AG09319 (cell line): ENCODE measurements around the gene DRICH1.
"Not testable (repeated sequence)": the region's sequence is repeated elsewhere in the genome, so short reads cannot be mapped to it uniquely, and the experiment has no call there.

Experiments
- DNase-seq: peaks from one replicate; pipeline ENCODE4 v3.0.0-alpha.2; 2010; ENCODE audit warnings: low read depth; ENCODE audit errors: extremely low read depth
- TF ChIP-seq, protein P1 (sequence below): IDR thresholded peaks from 2 replicates; pipeline ENCODE4 v1.5.1; 2011; ENCODE audit warnings: low read depth, mild to moderate bottlenecking, inconsistent platforms, low read length, moderate library complexity

Gene DRICH1

DNA sequence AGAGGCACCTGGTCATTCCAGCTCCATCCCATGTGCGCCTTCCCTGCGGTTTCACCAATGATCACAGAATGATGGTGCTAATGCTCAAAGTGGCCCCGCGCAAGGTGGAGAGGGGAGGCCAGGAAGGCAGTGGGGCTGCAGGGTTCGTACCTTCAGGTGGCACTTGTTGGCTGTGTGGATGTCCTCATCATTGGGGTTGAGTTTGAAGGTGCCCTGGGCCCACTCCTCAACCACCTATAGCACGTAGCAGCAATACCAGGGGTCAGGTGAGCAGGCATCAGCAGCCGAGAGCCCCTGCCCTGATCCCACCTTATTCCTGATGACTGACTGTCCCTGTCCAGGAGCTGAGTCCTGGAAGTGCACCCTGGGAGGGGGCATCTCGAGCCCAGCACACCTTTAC is 20.6 kb upstream of the DRICH1 start:
- no peak for DNase-seq
- TF ChIP-seq, protein P1, sequence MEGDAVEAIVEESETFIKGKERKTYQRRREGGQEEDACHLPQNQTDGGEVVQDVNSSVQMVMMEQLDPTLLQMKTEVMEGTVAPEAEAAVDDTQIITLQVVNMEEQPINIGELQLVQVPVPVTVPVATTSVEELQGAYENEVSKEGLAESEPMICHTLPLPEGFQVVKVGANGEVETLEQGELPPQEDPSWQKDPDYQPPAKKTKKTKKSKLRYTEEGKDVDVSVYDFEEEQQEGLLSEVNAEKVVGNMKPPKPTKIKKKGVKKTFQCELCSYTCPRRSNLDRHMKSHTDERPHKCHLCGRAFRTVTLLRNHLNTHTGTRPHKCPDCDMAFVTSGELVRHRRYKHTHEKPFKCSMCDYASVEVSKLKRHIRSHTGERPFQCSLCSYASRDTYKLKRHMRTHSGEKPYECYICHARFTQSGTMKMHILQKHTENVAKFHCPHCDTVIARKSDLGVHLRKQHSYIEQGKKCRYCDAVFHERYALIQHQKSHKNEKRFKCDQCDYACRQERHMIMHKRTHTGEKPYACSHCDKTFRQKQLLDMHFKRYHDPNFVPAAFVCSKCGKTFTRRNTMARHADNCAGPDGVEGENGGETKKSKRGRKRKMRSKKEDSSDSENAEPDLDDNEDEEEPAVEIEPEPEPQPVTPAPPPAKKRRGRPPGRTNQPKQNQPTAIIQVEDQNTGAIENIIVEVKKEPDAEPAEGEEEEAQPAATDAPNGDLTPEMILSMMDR = no peak

DNA sequence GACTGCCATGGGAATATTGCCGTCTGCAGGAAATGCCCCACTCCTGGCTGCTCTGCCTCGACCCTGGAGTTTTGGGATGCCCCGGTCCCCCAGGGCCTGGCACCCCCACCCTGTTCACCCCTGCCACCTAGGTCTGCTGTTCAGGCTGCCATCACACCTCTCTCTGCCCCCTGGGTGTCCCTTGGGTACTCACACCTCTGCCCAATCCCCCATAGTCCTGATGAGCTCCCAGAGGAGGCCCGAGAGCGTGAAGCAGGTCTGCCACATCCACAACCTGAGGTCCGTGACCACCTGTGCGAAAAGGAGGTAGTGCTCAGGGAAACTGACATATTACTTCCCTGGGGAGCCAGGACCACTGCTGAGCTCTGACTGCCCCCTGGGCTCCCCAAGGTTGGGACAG is 20.2 kb upstream of the DRICH1 start:
- no peak for DNase-seq
- TF ChIP-seq, protein P1 = no peak

DNA sequence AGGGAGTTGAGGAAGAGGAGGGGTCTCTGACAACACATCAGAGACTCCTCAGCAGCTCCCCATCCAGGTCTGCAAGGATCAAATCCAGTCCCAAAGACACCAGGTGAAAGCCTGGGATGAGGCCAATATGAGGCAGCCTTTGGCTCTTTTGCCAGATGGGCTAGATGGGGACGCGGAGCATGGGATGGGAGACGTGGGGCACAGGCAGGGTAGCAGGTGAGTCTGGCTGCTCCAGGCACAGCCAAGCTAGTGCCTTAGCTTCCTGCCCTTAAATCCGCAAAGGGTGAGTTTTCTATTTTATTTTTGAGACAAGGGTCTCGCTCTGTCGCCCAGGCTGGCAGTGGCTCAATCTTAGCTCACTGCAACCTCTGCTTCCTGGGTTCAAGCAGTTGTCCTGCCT is 19.6 kb upstream of the DRICH1 start:
- TF ChIP-seq, protein P1 = no peak
- DNase-seq = no peak

DNA sequence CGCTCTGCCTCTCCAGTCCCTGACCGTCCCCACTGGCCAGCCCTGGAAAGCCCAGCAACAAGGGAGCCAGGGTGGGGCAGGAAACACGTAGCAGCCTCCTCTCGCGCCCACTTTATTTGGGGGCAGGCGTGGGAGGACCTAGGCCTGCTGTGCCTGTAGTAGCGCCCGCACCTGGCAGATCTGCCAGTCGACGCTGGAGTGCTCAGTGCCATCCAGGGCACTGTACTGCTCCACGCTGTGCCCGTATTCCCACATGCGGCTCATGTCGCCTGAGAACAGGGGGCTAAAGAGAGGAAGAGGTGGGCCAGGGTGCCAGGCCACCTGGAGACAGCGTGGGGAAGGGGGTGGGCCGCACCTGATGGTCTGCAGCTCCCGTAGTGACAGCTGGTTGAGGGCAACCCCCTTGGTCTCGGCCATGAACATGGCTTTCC is 17.0 kb upstream of the DRICH1 start:
- TF ChIP-seq, protein P1 = no peak
- DNase-seq = no peak

DNA sequence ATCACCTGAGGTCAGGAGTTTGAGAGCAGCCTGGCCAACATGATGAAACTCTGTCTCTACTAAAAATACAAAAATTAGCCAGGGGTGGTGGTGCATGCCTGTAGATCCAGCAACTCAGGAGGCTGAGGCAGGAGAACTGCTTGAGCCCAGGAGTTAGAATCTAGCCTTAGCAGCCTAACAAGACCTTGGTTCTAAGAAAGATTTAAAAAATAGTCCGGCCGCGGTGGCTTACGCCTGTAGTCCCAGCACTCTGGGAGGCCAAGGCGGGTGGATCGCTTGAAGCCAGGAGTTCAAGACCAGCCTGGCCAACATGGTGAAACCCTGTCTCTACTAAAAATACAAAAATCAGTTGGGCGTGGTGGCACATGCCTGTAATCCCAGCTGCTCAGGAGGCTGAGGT is 14.4 kb upstream of the DRICH1 start:
- not testable (repeated sequence) for DNase-seq

DNA sequence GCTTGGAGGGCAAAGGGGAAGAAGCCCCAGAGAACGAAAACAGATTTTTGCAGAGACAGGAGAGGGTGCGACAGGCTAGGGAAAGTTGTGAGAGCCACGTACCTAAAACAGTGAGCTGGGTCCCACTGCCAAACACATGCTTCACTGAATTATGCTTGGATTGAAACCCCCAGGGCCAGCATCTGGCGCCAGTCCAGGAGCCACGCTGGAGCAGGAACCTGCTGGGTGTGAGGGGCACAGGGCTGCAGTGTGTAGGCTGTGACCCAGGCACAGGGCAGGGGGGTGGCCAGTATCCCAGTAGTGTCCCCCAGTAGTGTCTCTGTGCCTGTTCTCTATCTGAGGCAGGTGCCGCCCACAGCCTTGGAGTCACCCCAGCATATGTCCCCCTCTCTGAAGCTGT is 8.1 kb upstream of the DRICH1 start:
- not testable (repeated sequence) for DNase-seq

DNA sequence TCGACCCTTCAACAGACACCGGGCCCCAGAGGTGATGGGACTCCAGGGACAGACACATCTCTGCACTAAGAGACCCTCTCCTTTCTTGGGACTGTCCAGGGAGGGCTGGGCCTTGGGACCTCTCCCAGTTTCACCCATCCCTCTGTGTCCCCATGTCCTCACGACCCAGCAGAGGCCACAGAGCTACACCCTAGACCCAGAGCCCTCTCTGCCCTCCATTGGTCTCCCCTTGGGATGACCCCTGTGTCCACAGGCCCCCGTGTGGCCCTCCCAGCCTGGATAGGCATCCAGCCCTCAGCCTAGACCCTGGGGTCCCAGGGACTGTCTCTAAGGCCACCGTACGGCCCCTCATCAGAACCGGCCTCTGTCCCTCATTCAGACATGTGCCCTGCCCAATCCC is 7.5 kb upstream of the DRICH1 start:
- DNase-seq = no peak
- TF ChIP-seq, protein P1 = no peak

DNA sequence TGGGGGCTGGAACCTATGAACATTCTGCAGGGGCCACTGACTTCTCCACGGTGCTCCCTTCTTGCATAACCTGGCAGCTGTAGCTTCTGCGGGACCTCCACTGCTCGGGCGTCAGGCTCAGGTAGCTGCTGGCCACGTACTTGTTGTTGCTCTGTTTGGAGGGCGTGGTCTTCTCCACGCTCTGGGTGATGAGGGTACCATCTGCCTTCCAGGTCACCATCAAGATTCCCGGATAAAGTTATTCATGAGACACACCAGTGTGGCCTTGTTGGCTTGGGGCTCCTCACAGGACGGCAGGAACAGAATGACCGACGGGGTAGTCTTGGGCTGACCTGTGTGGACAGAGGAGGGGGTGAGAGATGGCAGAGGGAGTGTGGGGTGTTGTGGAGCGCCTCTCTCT is 6.5 kb upstream of the DRICH1 start:
- no peak for DNase-seq
- TF ChIP-seq, protein P1 = no peak

DNA sequence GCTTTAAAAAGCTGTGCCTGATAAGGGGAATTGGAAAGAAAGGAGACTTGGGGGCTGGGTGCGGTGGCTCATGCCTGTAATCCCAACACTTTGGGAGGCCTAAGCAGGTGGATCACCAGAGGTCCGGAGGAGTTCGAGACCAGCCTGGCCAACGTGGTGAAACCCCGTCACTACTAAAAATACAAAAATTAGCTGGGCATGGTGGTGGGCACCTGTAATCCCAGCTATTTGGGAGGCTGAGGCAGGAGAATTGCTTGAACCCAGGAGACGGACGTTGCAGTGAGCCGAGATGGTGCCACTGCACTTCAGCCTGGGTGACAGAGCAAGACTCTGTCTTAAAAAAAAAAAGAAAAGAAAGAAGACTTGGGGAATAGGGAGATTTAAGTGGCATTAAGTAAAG is 3.2 kb upstream of the DRICH1 start:
- not testable (repeated sequence) for DNase-seq

DNA sequence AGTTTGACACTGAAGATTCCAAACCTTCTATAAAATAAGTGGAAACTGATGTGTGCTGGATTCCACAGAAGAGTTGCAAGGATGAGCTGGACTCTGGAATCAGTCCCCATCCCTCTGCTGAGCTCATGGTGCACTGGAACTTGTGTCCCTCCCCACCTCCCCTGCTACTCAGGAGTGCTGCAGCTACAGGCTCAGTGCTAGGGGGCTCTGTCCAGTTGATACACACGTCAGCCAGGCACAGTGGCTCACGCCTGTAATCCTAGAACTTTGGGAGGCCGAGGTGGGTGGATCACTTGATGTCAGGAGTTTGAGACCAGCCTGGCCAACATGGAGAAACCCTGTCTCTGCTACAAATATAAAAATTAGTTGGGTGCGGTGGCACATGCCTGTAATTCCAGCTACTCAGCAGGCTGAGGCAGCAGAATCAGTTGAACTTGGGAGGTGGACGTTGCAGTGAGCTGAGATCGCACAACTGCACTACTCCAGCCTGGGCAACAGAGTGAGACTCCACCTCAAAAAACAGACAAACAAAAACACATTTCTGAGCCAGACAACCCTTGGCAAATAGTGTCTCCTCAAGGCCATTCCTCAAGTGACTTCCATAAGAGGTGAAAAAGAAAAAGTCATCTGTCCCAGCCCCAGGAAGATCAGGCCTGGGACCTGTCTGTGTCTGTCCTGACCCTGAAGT is 3.9 kb downstream of the DRICH1 start:
- not testable (repeated sequence) for DNase-seq
